Spleen (tissue), 7 donors: ENCODE data around the gene TTC12.

ENCODE experiments used
- CTCF ChIP-seq, 11 experiments: fragments of 200-600 bp in 7 of 11; fragments of 450-650 bp in 4 of 11; sonication (generic) in 4 of 11; IDR thresholded peaks in 8 of 11; conservative IDR thresholded peaks in 3 of 11; 1 replicate in 7 of 11; 2 replicates in 4 of 11; pipeline versions ENCODE4 v1.4.0 to v1.8.0; 2016 to 2021; ENCODE audit warnings: antibody characterized with exemption in 11 of 11, inconsistent platforms in 4 of 11, mild to moderate bottlenecking in 1 of 11
- POLR2A ChIP-seq, 3 donors: fragments of 450-650 bp; IDR thresholded peaks; one replicate each; pipeline ENCODE4 v1.5.1; 2017; ENCODE audit warnings: antibody characterized with exemption in 3 of 3, mild to moderate bottlenecking in 1 of 3
- POLR2AphosphoS5 ChIP-seq, 3 donors: sonication (generic); formaldehyde crosslinking; IDR thresholded peaks; one replicate each; pipeline ENCODE4 v1.5.1; 2017; ENCODE audit warnings: antibody characterized with exemption in 3 of 3
- donor health status: DM: no; HTN: no; CAD: no; lungs with moderate emphysema.
- donor health status: DM: no; HTN: no; CAD: no.
- donor health status: DM: no; HTN: no; CAD: no.

DNA sequence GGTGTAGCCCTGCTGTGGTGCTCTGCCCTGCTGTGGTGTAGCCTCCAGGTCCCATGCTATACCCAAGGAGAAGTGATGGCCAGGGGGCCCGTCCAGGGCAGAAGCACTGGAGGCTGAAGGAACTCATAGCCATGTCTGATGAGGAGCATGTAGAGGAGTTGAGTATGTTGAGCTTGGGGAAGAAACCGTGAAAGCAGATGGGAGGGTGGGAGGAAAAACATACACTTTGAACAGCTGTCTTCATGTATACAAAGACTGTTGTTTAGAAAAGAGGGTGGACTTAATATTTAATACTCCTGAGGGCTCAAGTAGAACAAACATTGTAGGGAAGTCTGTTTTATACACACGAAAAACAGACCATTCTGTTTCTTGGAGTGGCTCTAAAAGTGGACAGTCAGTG lies 26.6 kb upstream of the TTC12 start:
- no peak for TF ChIP-seq CTCF (IDR thresholded peaks at IDR 0.05 in 8 of 11, conservative IDR thresholded peaks at IDR 0.05 in 3 of 11)
- no peak for TF ChIP-seq POLR2A (IDR thresholded peaks at IDR 0.05)
- no peak for TF ChIP-seq POLR2AphosphoS5 (IDR thresholded peaks at IDR 0.05)
